Loucy (cell line): Measurements from ENCODE around the gene PUSL1.

Experiments
- H2AFZ ChIP-seq: fragments of 200-600 bp; sonication (generic); 2 replicates; pipeline ENCODE4 v1.6.0; 2016; ENCODE audit warnings: antibody characterized with exemption, mild to moderate bottlenecking, low read length, moderate library complexity
- H3F3A ChIP-seq: fragments of 200-600 bp; 2 replicates; pipeline ENCODE4 v1.6.0; 2016; ENCODE audit warnings: antibody characterized with exemption, low read depth, mild to moderate bottlenecking
- H3K27me3 ChIP-seq: fragments of 200-600 bp; sonication (generic); 2 replicates; pipeline ENCODE4 v1.6.1; 2014; ENCODE audit warnings: low read length, mild to moderate bottlenecking; ENCODE audit not compliant: insufficient read depth, poor library complexity, severe bottlenecking
- H3K36me3 ChIP-seq: fragments of 200-600 bp; sonication (generic); 2 replicates; pipeline ENCODE4 v1.6.1; 2016; ENCODE audit warnings: low read length; ENCODE audit not compliant: insufficient read depth
- H3K4me1 ChIP-seq: fragments of 200-600 bp; sonication (generic); 2 replicates; pipeline ENCODE4 v1.5.1; 2014; ENCODE audit warnings: low read length, mild to moderate bottlenecking; ENCODE audit not compliant: insufficient read depth, poor library complexity, severe bottlenecking
- H3K4me2 ChIP-seq: fragments of 200-600 bp; sonication (generic); 2 replicates; pipeline ENCODE4 v1.6.0; 2014; ENCODE audit warnings: antibody characterized with exemption, low read length, low read depth, mild to moderate bottlenecking; ENCODE audit not compliant: poor library complexity, severe bottlenecking
- H3K4me3 ChIP-seq: fragments of 200-600 bp; sonication (generic); 2 replicates; pipeline ENCODE4 v1.5.1; 2014; ENCODE audit warnings: low read length, mild to moderate bottlenecking, mixed read lengths; ENCODE audit not compliant: poor library complexity, severe bottlenecking
- H3K79me2 ChIP-seq: fragments of 200-600 bp; sonication (generic); 2 replicates; pipeline ENCODE4 v1.6.1; 2014; ENCODE audit warnings: low read length; ENCODE audit not compliant: insufficient read depth
- H3K9ac ChIP-seq: fragments of 200-600 bp; sonication (generic); 2 replicates; pipeline ENCODE4 v1.6.0; 2014; ENCODE audit warnings: mild to moderate bottlenecking, low read depth, low read length, moderate library complexity; ENCODE audit not compliant: poor library complexity, severe bottlenecking
- H3K9me2 ChIP-seq: fragments of 200-600 bp; sonication (generic); replicated peaks from 2 replicates; pipeline ENCODE4 v1.6.1; 2016; ENCODE audit warnings: low read depth, low read length, mixed read lengths
- H3K9me3 ChIP-seq: fragments of 200-600 bp; sonication (generic); 2 replicates; pipeline ENCODE4 v1.6.1; 2014; ENCODE audit warnings: mild to moderate bottlenecking, antibody characterized with exemption, low read length, low read depth; ENCODE audit not compliant: insufficient read depth
- H4K20me1 ChIP-seq: fragments of 200-600 bp; sonication (generic); 2 replicates; pipeline ENCODE4 v1.6.0; 2014; ENCODE audit warnings: antibody characterized with exemption, low read length, mild to moderate bottlenecking; ENCODE audit not compliant: insufficient read depth, poor library complexity, severe bottlenecking
- EZH2phosphoT487 ChIP-seq: fragments of 200-600 bp; IDR thresholded peaks from 2 replicates; pipeline ENCODE4 v1.6.1; 2018; ENCODE audit warnings: antibody characterized with exemption, mild to moderate bottlenecking, moderate library complexity, borderline replicate concordance
- TF ChIP-seq, protein P1 (sequence below): fragments of 200-600 bp; sonication (generic); conservative IDR thresholded peaks from 2 replicates; pipeline ENCODE4 v1.5.1; 2014; ENCODE audit warnings: mild to moderate bottlenecking, antibody characterized with exemption, low read length

PUSL1 gene

DNA sequence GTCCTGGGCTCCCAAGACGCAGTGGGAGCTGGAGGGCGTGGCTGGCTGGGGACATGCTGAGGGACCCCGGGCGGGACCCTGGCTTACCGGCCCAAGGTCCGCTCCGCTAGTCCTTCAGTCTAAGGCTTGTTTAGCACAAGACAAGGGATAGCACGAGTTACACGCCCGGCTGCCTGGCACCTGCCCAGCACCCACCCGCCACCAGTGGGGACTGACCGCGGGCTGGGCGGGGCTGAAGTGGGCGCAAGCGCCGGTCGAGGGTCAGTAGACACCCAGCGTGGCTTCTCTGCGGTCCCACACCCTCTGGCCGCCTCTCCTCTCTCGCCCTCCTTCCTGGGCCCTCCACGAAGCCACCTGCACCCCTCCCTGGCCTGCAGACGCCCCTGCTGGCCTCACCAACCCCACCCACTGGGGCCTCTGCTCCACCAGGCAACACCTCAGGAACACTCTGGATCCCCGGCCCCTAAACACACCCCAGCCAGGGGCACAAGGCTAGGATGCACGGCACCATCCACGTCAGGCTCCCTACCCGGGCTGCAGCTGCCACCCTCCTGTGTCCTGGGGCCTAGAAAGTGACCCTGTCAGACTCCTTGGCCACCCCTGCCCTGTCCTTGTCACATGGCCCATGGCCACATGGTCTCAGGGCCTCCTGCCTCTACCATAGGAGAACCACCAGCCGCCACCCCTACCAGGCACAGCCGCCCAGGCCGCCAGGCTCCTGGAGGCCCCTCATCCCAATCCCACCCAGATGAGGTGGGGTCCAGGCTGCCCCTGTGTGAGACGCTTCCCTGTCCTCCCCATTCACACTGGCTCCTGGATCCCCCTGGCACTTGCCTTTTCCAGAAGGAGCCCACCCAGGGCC, 28.8 kb downstream of the PUSL1 start:
- H3K9me2 ChIP-seq, result no peaks in the 10 kb centered on the region
- H4K20me1 ChIP-seq, result no peaks in the 10 kb centered on the region

DNA sequence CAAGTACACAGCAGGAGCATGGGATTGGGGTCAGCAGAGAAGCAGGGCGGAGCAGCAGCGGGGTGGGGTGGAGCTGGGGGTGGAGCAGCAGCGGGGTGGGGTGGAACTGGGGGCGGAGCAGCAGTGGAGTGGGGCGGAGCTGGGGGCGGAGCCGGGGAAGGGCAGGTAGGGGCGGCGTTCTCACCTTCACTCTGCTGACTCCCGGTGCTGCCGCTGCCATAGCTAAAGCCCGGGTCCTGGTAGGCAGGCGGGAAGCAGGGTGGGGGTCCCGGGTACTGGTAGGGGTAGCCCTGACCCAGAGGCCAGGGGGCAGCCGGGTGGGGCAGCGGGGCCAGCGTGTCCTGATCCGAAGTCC, 29.4 kb downstream of the PUSL1 start:
- H3K4me3 ChIP-seq, result no peak overlapping the region
- H3K4me1 ChIP-seq, result no peaks in the 10 kb centered on the region
- no peaks in the 10 kb centered on the region for H3K79me2 ChIP-seq
- TF ChIP-seq, protein P1, sequence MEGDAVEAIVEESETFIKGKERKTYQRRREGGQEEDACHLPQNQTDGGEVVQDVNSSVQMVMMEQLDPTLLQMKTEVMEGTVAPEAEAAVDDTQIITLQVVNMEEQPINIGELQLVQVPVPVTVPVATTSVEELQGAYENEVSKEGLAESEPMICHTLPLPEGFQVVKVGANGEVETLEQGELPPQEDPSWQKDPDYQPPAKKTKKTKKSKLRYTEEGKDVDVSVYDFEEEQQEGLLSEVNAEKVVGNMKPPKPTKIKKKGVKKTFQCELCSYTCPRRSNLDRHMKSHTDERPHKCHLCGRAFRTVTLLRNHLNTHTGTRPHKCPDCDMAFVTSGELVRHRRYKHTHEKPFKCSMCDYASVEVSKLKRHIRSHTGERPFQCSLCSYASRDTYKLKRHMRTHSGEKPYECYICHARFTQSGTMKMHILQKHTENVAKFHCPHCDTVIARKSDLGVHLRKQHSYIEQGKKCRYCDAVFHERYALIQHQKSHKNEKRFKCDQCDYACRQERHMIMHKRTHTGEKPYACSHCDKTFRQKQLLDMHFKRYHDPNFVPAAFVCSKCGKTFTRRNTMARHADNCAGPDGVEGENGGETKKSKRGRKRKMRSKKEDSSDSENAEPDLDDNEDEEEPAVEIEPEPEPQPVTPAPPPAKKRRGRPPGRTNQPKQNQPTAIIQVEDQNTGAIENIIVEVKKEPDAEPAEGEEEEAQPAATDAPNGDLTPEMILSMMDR, result no peak
- no peak for TF ChIP-seq EZH2phosphoT487
- no peaks in the 10 kb centered on the region for H3K9me3 ChIP-seq
- no peaks in the 10 kb centered on the region; the same call in 1 of the 2 replicates for H3K36me3 ChIP-seq
- H2AFZ ChIP-seq, result no peak overlapping the region
- H3K27me3 ChIP-seq, result no peaks in the 10 kb centered on the region
- H3K4me2 ChIP-seq, result no peak overlapping the region
- H3K9ac ChIP-seq, result no peak overlapping the region
- H3K9me2 ChIP-seq, result no peaks in the 10 kb centered on the region
- H4K20me1 ChIP-seq, result no peaks in the 10 kb centered on the region
- H3F3A ChIP-seq, result no peaks in the 10 kb centered on the region

More for the DNA sequence above, 28.8 kb downstream of the PUSL1 start:
- no peaks in the 10 kb centered on the region for H3K79me2 ChIP-seq
- H3K4me1 ChIP-seq, result no peaks in the 10 kb centered on the region
- no peaks in the 10 kb centered on the region; the same call in 1 of the 2 replicates for H3K36me3 ChIP-seq
- H3K4me2 ChIP-seq, result no peak overlapping the region
- TF ChIP-seq EZH2phosphoT487, result no peak
- TF ChIP-seq, protein P1, result no peak
- H3K9me3 ChIP-seq, result no peaks in the 10 kb centered on the region
- H3K9ac ChIP-seq, result no peak overlapping the region
- H3K27me3 ChIP-seq, result no peaks in the 10 kb centered on the region
- no peak overlapping the region for H2AFZ ChIP-seq
- no peaks in the 10 kb centered on the region for H3F3A ChIP-seq
- H3K4me3 ChIP-seq, result no peak overlapping the region

DNA sequence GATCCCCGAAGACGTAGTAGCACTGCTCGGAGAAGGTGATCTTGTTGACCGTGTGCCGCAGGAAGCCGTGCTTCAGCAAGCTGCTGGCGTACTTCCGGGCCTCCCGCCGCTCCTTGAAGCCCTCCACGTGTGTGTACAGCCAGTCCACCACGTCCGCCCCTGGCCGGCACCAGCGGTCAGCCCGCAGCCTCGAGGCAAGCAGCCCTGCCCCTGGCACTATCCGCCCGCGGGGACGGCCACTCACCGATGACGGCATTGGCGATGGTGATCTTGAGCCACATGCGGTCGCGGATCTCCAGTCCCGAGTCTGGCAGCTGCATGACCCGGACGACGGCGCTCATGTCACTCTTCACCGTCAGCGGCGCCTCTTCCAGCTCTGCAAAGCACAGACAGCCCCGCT, 29.9 kb downstream of the PUSL1 start:
- H3F3A ChIP-seq, result no peaks in the 10 kb centered on the region
- no peak overlapping the region for H3K4me2 ChIP-seq
- H3K36me3 ChIP-seq, result no peaks in the 10 kb centered on the region; the same call in 1 of the 2 replicates
- H4K20me1 ChIP-seq, result no peaks in the 10 kb centered on the region
- no peak overlapping the region for H3K4me3 ChIP-seq
- no peaks in the 10 kb centered on the region for H3K27me3 ChIP-seq
- no peak overlapping the region for H2AFZ ChIP-seq
- TF ChIP-seq, protein P1, result no peak
- no peak for TF ChIP-seq EZH2phosphoT487
- no peak overlapping the region for H3K9ac ChIP-seq
- H3K9me3 ChIP-seq, result no peaks in the 10 kb centered on the region
- H3K79me2 ChIP-seq, result no peaks in the 10 kb centered on the region
- no peaks in the 10 kb centered on the region for H3K9me2 ChIP-seq
- H3K4me1 ChIP-seq, result no peaks in the 10 kb centered on the region
